Astrocyte of the spinal cord (primary cell): ENCODE data around the gene ENPP1.
A peak's percentile ranks its signal among the peaks of the same experiment; 100 is the strongest.

Source experiments
- DNase-seq: peaks from one replicate; pipeline ENCODE4 v3.0.0; 2011; ENCODE audit warnings: low read depth, low spot score
- H3K4me3 ChIP-seq: 2 replicates; pipeline ENCODE4 v1.5.1; 2011; ENCODE audit warnings: low read depth, mild to moderate bottlenecking, low read length, moderate library complexity
- CTCF ChIP-seq: IDR thresholded peaks from 2 replicates; pipeline ENCODE4 v1.5.1; 2012; ENCODE audit warnings: low read depth, mild to moderate bottlenecking, low read length, inconsistent platforms
- in situ Hi-C: cut with HindIII; loops from 2 replicates; pipeline ENCODE4 v1.10.0; 2017; ENCODE audit warnings: low sequenced_read_pairs

ENPP1 gene

DNA sequence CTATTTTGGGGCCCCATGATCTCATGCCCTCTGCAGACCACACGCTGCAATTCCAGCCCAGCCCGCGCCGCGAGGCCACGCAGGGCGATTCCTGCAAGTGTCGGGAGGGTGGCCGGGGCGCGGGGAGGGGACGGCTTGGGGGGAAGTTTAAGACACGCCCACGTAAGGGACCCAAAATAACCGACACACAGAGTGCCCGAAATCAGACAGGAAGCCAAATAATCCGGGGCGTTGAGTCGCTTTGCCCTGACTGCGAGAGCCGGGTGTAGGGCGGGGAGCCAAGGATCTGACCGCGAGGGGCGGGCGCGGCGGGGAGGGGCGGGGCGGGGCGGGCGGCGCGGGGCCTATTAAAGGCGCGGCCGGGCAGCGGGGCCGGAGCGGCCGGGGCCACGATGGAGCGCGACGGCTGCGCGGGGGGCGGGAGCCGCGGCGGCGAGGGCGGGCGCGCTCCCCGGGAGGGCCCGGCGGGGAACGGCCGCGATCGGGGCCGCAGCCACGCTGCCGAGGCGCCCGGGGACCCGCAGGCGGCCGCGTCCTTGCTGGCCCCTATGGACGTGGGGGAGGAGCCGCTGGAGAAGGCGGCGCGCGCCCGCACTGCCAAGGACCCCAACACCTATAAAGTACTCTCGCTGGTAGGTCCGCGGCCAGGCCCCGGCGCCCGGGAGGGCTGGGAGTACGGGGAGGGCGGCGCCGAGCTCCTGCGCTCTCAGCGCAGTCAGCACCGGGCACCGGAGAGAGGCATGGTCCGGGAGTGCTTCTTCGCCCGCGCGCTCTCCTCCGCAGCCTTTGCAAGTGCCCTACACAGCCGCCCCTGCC is at the start of gene ENPP1:
TSS of gene ENPP1 (plus strand) at position 377 of the 816 bp plus-strand sequence. CDS start at position 393, 16 bp downstream.
- H3K4me3 ChIP-seq = peak within 1 kb of the TSS; percentile 63
- DNase-seq = peak; percentile 63
- TF ChIP-seq CTCF = peak; percentile 3

DNA sequence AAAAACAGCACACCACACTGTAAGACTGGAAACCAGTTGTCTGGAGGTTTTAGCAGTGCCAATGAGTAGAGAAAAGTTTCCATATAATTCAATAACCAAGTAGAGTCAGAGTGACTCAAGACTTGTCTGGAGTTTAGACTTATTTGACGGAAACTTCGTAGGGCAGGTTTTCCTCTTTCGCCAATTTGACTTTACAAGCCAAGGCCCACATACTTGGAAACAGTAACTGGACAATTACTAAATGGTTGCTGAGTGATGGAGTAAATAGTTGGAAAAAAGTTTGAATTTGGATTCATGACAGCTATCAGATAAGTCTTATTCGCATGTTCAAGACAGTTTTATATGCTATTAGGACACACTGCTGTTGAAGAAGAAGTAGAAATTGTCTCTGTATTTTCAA is 48.9 kb upstream of the ENPP1 start:
- TF ChIP-seq CTCF = no peak
- no peak for DNase-seq
- in situ Hi-C loops = no loop called here
- no peak overlapping the region for H3K4me3 ChIP-seq

More for the DNA sequence above, at the start of gene ENPP1:
- in situ Hi-C loops = no loop called here

DNA sequence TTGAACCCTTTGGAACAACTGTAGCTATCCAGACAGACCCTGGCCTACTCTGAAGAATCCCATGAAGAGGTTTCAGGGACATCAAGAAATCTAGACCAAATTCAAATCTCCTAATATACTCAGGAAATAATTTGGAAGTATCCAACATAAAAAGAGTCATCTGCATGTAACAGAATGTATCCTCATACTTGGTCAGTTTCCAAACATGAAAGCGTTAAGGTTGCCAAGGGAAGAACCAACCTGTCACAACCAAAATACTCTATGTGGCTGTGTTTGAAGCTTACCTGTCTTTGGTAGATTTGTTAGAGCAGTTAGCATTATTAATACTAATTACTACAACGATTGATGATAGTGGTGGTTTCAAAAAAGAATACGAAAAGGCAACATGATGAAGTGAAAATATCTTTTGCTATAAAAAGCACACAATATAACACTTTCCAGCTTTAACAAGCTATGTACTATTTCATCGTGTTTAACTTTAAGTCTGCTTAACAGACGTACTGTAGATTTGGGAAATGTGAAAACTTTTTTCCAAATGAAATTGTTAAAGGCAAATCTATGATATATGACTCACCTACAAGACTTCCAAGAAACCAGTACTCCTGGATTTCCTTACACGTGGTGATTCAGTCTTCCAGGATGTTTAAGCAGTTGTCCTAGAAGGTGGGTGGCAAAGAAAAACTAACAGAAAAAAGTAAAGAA is 46.6 kb upstream of the ENPP1 start:
- DNase-seq = peak; percentile 79
- H3K4me3 ChIP-seq = no peak overlapping the region
- in situ Hi-C loops = no loop called here
- TF ChIP-seq CTCF = no peak

GRCh38 chr6:131761762-131762067 is 46.1 kb upstream of the ENPP1 start:
- DNase-seq = no peak
- in situ Hi-C loops = no loop called here

DNA sequence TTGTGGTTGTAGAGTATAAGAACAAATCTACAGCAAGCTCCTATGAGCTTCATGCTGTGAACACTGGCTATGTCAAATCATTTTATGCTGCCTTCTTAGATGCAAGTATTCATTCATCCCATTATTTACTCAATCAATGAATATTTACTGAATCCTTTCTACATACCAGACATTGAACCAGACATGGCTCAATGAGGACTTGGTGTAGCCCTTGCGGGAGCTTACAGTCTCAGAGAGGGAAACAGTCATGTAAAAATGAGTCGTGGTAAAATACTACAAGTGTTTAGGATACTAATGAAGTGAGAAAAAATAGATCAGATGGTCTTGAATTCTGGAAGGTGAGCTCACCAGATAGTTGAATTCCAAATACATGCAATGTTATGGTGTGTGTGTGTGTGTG is 44.8 kb upstream of the ENPP1 start:
- no peak overlapping the region for H3K4me3 ChIP-seq
- no peak for TF ChIP-seq CTCF
- DNase-seq = no peak
- in situ Hi-C loops = no loop called here

More at GRCh38 chr6:131761762-131762067, 46.1 kb upstream of the ENPP1 start:
- TF ChIP-seq CTCF = no peak
- no peak overlapping the region for H3K4me3 ChIP-seq

GRCh38 chr6:131763749-131764148 is 44.1 kb upstream of the ENPP1 start:
- in situ Hi-C loops = no loop called here
- H3K4me3 ChIP-seq = no peak overlapping the region
- TF ChIP-seq CTCF = no peak
- DNase-seq = no peak
